Right atrium auricular region (tissue), 2 donors: ENCODE results near the gene AKR1A1. TPM values are rescaled to one million over a fixed set of nuclear protein-coding genes. Genes with fewer than 3 reads are reported as not detected.
A peak's percentile ranks its signal among the peaks of the same experiment; 100 is the strongest.
"Not testable (repeated sequence)": the region's sequence is repeated elsewhere in the genome, so short reads cannot be mapped to it uniquely, and the experiment has no call there.

Source experiments
- DNase-seq: peaks from one replicate; pipeline ENCODE4 v3.0.0-alpha.2; 2019; ENCODE audit warnings: low spot score
- H3K27ac ChIP-seq, 2 donors: fragments of 200-600 bp; sonication (generic); 1 replicate in 1 of 2; 2 replicates in 1 of 2; pipeline ENCODE4 v1.5.1; 2016 to 2019
- H3K27me3 ChIP-seq, 2 donors: fragments of 200-600 bp; sonication (generic); one replicate each; pipeline versions ENCODE4 v1.5.1 to v1.6.0; 2017 to 2019
- H3K36me3 ChIP-seq: fragments of 200-600 bp; sonication (generic); one replicate; pipeline ENCODE4 v1.5.1; 2016
- H3K4me1 ChIP-seq, 2 donors: fragments of 200-600 bp; sonication (generic); one replicate each; pipeline versions ENCODE4 v1.5.1 to v1.6.0; 2017 to 2019
- H3K4me3 ChIP-seq, 2 donors: fragments of 200-600 bp; sonication (generic); 1 replicate in 1 of 2; 2 replicates in 1 of 2; pipeline ENCODE4 v1.5.1; 2017 to 2019; ENCODE audit warnings: mild to moderate bottlenecking in 1 of 2, moderate library complexity in 1 of 2
- H3K9me3 ChIP-seq, 2 donors: fragments of 200-600 bp; sonication (generic); one replicate each; pipeline ENCODE4 v1.5.1; 2019
- CTCF ChIP-seq, 2 donors: fragments of 200-600 bp; sonication (generic); IDR thresholded peaks; one replicate each; pipeline ENCODE4 v1.5.1; 2019; ENCODE audit warnings: antibody characterized with exemption in 2 of 2
- total RNA-seq, 2 donors: library from RNA; depleted of rRNA; stranded (reverse); fragments of >200 nt; gene quantifications; one replicate each; pipeline ENCODE4 v1.1.0, GENCODE V29; 2016

Gene AKR1A1
- total RNA-seq, 2 donors from 2014 or later = 47.2 to 53.3 TPM

GRCh38 chr1:45522324-45523104, 28.1 kb upstream of the AKR1A1 start:
- TF ChIP-seq CTCF (IDR thresholded peaks at IDR 0.05) = no peak
- peak overlapping the region; percentile 96 to 97 for H3K27ac ChIP-seq
- H3K9me3 ChIP-seq = no peaks in the 10 kb centered on the region
- H3K4me1 ChIP-seq = peaks cover 0 to 28% of the 10 kb centered on the region in 2 donors
- H3K36me3 ChIP-seq = peaks cover 11% of the 10 kb centered on the region
- H3K27me3 ChIP-seq = no peaks in the 10 kb centered on the region
- H3K4me3 ChIP-seq = peak overlapping the region; percentile 93 to 96
- DNase-seq = no peak

- not testable (repeated sequence) for DNase-seq, H3K4me3 ChIP-seq, H3K27ac ChIP-seq, H3K9me3 ChIP-seq, H3K27me3 ChIP-seq, H3K36me3 ChIP-seq
- H3K4me1 ChIP-seq = peaks cover 0 to 26% of the 10 kb centered on the region in 2 donors
Observed at GRCh38 chr1:45523516-45523915, 27.1 kb upstream of the AKR1A1 start.

- not testable (repeated sequence) for H3K36me3 ChIP-seq, H3K27me3 ChIP-seq, H3K27ac ChIP-seq, H3K4me3 ChIP-seq, DNase-seq, H3K9me3 ChIP-seq
- H3K4me1 ChIP-seq = peaks cover 0 to 21% of the 10 kb centered on the region in 2 donors
Observed at GRCh38 chr1:45523975-45524374, 26.7 kb upstream of the AKR1A1 start.

GRCh38 chr1:45526135-45526644, 24.4 kb upstream of the AKR1A1 start:
- Histone ChIP-seq H3K9me3 (no peaks in the 10 kb centered on the region), H3K36me3 (no peaks in the 10 kb centered on the region), H3K27ac (no peak overlapping the region), H3K4me3 (no peak overlapping the region), H3K4me1 (peaks cover 0 to 9% of the 10 kb centered on the region in 2 donors), H3K27me3 (no peaks in the 10 kb centered on the region)
- DNase-seq = no peak
- no peak for TF ChIP-seq CTCF (IDR thresholded peaks at IDR 0.05)

GRCh38 chr1:45530632-45531135, 19.9 kb upstream of the AKR1A1 start:
- H3K27ac ChIP-seq = no peak overlapping the region
- no peak for DNase-seq
- H3K4me3 ChIP-seq = no peak overlapping the region
- H3K9me3 ChIP-seq = no peaks in the 10 kb centered on the region
- no peak for TF ChIP-seq CTCF (IDR thresholded peaks at IDR 0.05)
- no peaks in the 10 kb centered on the region for H3K36me3 ChIP-seq
- H3K4me1 ChIP-seq = no peaks in the 10 kb centered on the region
- H3K27me3 ChIP-seq = no peaks in the 10 kb centered on the region

GRCh38 chr1:45531873-45532272, 18.8 kb upstream of the AKR1A1 start:
- Histone ChIP-seq H3K27me3 (no peaks in the 10 kb centered on the region), H3K36me3 (no peaks in the 10 kb centered on the region), H3K4me1 (no peaks in the 10 kb centered on the region), H3K9me3 (no peaks in the 10 kb centered on the region), H3K4me3 (no peak overlapping the region), H3K27ac (no peak overlapping the region)
- DNase-seq = no peak
- TF ChIP-seq CTCF (IDR thresholded peaks at IDR 0.05) = no peak
